ENCODE measurements around the gene KNDC1.

KNDC1 gene

GRCh38 chr10:133211959-133212852 lies 52.2 kb downstream of the KNDC1 start:
- in situ Hi-C loops (cut with HindIII; ENCODE audit: low sequenced_read_pairs), result no loop called here
- no peak for TF ChIP-seq CTCF (IDR thresholded peaks at IDR 0.05; ENCODE audit: low read depth, low read length)
- no peak overlapping the region for H3K4me3 ChIP-seq (ENCODE audit: low read depth, low read length)
- no peak for DNase-seq (ENCODE audit: low read depth, low spot score)

- no peak for TF ChIP-seq CTCF (IDR thresholded peaks at IDR 0.05; ENCODE audit: low read depth, low read length)
- no peak for DNase-seq (ENCODE audit: low read depth, low spot score)
- in situ Hi-C loops (cut with HindIII; ENCODE audit: low sequenced_read_pairs), result no loop called here
- H3K4me3 ChIP-seq (ENCODE audit: low read depth, low read length), result no peak overlapping the region
Measured at GRCh38 chr10:133212853-133213494, 53.0 kb downstream of the KNDC1 start.

GRCh38 chr10:133213641-133214467 lies 53.8 kb downstream of the KNDC1 start:
- TF ChIP-seq CTCF (IDR thresholded peaks at IDR 0.05; ENCODE audit: low read depth, low read length), result no peak
- in situ Hi-C loops (cut with HindIII; ENCODE audit: low sequenced_read_pairs), result no loop called here
- no peak for DNase-seq (ENCODE audit: low read depth, low spot score)
- no peak overlapping the region for H3K4me3 ChIP-seq (ENCODE audit: low read depth, low read length)

GRCh38 chr10:133214468-133215410 lies 54.7 kb downstream of the KNDC1 start:
- no peak overlapping the region for H3K4me3 ChIP-seq (ENCODE audit: low read depth, low read length)
- TF ChIP-seq CTCF (IDR thresholded peaks at IDR 0.05; ENCODE audit: low read depth, low read length), result no peak
- in situ Hi-C loops (cut with HindIII; ENCODE audit: low sequenced_read_pairs), result no loop called here
- no peak for DNase-seq (ENCODE audit: low read depth, low spot score)

GRCh38 chr10:133215586-133215985 lies 55.6 kb downstream of the KNDC1 start:
- no peak for TF ChIP-seq CTCF (IDR thresholded peaks at IDR 0.05; ENCODE audit: low read depth, low read length)
- no peak for DNase-seq (ENCODE audit: low read depth, low spot score)
- in situ Hi-C loops (cut with HindIII; ENCODE audit: low sequenced_read_pairs), result no loop called here
- H3K4me3 ChIP-seq (ENCODE audit: low read depth, low read length), result no peak overlapping the region
